Stimulated activated CD8-positive, alpha-beta memory T cell treated with anti-CD3 and anti-CD28 coated beads, Interleukin-15, amount 100 ng/mL, for 1 hour (primary cell): Measurements from ENCODE around the gene TPRG1L.

ENCODE experiments used
- DNase-seq: peaks from one replicate; pipeline ENCODE4 v3.0.0-alpha.2; 2020; ENCODE audit warnings: low read depth

The TPRG1L gene

GRCh38 chr1:3628445-3628844, 3.6 kb downstream of the TPRG1L start:
- DNase-seq: no peak

DNA sequence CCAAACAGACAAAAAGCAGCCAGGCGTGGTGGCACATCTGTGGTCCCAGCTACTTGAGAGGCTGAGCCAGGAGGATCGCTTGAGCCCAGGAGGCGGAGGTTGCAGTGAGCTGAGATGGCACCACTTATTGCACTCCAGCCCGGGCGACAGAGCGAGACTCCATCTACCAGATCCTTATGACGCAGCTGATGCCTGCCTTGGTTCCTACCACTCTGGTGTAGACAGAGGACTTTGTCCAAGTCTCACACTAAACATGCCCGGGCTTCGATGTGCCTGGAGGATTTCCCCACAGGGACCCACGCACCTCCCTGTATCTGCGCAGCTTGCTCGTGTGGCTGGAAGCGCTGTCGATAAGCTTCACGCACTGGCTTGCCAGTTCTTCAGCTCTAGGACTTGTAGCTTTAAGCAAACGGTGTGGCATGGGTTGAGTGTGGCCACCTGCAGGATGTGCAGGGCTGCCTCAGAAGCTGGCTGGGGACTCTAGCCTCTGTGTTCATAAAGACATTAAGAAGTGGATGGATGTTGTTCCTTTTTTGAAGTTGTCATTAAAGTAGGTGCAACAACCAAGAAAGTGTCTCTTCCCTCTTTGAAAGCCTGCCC, 4.8 kb downstream of the TPRG1L start:
- no peak for DNase-seq

- no peak for DNase-seq
These were observed 5.4 kb downstream of the TPRG1L start for GRCh38 chr1:3630161-3630611.

DNA sequence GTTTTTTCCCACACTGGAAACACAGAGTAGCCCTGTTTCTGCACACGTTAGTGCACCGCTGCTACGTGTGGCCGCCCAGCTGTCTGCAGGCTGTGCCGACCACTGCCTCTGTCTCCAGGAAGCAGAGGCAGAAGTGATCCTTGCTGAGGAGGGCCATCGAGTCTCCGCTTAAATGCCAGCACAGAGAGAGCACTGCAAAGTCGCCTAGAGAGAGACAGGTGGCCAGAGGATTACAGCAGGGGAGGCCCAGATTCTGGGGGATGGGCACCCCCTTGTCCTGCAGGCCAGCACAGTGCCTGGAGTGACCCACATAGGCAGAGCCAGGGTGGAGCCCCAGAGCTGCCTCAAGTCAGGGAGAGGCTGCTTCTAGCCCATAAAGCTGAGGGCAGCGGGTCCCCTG, 6.1 kb downstream of the TPRG1L start:
- no peak for DNase-seq

DNA sequence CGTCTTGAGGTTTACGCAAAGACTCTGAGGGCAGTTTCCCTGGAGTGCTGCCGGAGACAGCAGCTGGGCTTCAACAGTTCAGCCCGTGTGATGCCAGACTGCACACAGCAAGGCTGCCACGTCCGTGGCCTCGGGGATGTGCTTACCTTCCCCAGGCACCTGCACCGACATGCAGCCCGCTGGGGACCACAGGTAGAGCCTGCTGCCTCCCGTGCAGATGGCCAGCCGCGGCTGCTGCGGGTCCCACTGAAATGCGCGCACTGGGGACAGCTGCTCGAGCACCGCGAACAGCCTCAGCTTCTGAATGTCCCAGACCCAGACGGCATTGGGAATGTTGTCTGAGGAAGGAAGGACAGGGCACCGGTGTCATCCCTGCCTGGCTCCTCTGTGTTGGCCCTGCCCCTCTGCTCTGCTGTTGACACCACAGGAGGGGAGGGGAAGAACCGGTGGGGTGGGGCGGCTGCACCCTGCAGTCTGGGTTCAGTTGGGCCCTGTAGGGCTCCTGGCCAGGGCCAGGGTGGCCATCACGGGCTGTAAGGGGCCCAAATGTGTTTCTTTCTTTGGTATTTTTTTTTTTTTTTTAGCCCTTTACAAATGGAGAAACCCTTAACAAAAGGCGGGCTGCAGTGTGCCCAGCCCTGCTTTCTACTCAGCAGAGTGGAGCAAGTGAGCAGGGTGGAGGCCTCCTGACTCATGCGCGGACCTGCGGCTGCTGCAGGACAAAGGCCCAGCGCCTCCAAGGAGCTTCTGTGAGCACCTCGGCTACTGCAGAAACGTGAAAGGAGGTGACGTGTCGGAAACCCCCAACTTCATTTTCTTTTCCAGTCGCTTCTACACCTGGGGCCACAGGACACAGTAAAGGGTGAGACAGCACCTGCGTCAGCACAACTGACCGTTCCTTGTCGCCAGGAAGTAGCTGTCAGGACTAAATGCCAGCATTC, 6.8 kb downstream of the TPRG1L start:
- no peak for DNase-seq

DNA sequence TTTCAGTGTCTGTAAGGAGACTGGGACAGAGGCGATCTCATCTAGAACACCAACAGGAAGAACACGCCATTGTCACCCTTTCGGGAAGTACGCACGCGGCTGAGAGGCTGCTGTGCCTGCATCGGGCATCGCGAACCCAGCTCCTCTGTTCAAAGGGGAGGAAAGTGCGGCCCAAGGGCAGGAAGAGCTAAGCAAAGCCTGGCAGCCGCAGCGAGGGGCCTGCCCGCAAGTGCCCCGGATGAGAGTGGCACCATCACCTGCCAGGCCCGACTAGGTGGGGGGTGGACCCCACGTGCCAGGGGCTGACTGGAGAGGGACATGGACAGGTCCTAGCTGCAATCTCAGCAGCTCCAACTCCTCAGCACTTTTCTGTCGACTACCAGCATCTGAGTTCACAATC, 7.5 kb downstream of the TPRG1L start:
- DNase-seq: no peak

DNA sequence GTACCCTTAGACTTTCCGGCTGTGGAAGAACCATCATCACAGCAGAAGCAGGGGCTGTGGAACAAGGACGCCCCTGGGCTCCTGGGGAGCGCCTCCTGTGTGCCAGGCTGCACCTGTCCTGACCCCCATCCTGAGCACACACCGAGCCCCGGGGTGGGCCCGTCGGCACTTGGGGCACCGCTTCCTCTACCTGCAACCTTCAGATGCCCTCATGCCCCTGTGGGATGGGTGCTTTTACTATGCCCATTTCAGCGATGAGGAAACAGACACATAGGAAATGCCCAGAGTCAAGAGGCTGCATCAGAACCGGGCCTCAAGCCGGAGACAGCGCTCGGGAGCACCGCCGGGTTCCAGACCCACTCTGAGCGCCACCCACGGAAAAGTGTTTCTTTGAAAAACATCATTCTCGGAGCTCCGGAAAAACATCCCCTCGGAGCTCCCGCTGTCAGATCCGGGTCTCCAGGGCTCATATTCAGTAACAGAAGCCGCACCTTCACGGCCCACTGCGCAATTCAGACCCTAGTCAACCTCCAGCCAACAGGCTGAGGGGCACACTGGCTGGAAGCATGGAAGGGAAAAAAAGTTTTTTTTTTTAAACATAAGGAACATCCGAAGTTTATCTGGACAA, 8.0 kb downstream of the TPRG1L start:
- no peak for DNase-seq

GRCh38 chr1:3633344-3634058, 8.7 kb downstream of the TPRG1L start:
- no peak for DNase-seq

GRCh38 chr1:3634059-3634800, 9.4 kb downstream of the TPRG1L start:
- DNase-seq: no peak

DNA sequence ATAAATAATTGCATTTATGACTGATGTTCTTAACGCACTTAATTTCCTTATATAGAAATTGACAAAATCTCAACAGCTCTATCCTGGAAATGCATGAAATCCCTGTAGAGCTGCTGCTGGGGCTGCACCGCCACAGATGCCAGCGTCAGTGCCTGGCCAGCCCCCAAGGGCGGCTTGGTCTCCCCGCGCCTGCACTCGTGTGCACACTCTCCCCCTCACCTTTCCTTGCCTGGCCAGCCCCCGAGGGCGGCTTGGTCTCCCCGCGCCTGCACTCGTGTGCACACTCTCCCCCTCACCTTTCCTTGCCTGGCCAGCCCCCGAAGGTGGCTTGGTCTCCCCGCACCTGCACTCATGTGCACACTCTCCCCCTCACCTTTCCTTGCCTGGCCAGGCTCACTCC, 11.3 kb downstream of the TPRG1L start:
- no peak for DNase-seq

DNA sequence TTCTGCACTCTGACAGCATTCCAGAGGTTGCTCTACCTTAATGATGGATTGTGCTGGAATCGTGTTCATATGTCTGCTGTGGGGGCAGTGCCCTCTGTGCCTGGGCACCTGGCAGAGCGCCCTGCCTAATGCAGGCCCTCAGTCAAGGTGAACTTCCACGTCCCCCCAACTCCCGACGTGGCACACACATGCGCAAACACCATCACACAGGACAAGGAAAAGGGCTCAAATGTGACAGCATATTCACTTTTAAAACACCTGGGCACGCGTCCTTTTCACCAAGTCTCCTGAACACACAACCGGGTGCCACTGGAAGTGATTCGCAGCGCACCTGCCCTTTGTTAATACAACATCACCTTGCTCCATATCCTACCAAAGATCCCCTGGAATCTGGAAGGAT, 11.7 kb downstream of the TPRG1L start:
- DNase-seq: no peak

DNA sequence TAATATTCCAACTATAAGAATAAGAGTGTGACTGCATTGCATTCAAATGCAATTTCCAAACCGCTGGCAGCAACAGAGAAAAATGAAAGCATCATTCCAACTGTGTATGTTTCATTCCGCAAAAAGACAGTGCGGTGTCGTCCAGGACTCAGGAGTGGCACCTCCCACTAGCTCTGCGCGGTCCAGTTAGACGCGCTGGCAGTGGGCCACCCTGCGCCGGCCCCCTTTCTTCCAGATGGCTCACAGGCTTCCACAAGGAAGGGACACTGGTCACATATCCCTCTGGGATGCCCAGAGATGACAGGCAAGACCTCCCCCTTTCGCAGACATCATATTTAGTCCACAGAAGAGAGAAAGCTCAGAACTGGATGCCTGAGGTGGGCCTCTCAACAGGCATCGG, 13.2 kb downstream of the TPRG1L start:
- no peak for DNase-seq

DNA sequence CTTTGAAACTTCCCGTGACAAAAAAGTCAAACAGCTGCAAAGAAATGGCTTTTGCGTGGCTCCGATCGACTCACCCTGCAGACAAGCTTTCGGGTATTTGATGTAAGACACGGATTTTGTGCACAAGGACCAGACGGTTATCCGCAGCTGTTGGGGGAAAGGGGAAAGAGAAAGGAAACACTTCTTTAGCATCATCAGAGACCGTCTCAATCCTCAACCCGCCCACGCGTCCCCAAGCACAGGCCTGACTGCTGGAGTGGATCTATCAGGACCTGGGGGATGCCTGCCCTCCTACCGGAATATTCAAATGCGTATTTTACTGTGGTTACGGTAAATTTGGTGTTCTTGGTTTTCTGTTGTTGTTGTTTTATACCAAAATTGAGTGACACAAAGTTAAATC, 13.9 kb downstream of the TPRG1L start:
- DNase-seq: no peak

- DNase-seq: no peak
These were observed 14.6 kb downstream of the TPRG1L start for GRCh38 chr1:3639397-3639911.

GRCh38 chr1:3640121-3640837, 15.5 kb downstream of the TPRG1L start:
- no peak for DNase-seq

DNA sequence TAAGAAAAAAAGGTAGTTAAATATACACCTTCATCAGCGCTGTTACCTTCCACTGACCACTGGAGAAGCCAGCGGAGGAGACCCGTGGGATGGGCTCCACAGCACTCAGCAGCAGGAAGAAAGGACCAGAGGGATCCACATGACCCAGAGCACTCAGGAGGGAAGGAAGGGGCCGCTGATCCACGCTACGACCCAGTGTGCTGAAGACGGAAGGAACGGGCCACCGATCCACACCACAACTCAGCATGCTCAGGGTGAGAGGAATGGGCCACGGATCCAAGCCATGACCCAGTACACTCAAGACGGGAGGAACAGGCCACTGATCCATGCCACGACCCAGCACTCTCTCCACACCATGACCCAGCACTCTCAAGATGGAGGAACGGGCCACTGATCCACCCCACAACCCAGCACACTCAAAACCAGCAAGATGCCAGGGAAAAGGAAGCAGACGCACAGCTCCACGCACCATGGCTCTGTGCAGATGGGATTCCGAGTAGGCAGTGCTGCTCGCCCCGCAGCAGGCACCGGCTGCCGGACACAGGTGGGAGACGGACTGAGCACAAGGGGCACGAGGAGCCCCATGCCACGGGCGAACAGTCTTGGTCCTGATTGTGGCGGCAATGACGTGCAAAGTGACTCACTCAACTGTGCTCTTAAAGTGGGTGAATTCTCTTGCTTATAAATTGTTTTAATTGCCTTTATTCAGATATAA, 16.4 kb downstream of the TPRG1L start:
- no peak for DNase-seq

DNA sequence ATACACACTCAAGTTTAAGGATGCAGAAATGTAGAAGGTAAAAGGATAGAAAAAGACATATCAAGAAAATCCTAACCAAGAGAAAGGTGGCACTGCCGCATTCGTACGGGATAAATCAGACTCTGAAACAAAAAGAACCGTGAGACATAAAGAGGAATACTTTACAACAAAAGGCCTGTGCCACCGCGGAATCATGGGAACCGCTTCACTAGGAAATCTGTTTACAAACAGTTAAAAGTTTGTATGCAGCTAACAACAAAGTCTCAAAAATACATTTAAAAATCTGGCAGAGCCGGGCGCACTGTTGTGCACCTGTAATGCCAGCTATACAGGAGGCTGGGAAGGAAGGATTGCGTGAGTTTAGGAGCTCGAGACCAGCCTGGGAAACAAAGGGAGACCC, 17.0 kb downstream of the TPRG1L start:
- DNase-seq: no peak

DNA sequence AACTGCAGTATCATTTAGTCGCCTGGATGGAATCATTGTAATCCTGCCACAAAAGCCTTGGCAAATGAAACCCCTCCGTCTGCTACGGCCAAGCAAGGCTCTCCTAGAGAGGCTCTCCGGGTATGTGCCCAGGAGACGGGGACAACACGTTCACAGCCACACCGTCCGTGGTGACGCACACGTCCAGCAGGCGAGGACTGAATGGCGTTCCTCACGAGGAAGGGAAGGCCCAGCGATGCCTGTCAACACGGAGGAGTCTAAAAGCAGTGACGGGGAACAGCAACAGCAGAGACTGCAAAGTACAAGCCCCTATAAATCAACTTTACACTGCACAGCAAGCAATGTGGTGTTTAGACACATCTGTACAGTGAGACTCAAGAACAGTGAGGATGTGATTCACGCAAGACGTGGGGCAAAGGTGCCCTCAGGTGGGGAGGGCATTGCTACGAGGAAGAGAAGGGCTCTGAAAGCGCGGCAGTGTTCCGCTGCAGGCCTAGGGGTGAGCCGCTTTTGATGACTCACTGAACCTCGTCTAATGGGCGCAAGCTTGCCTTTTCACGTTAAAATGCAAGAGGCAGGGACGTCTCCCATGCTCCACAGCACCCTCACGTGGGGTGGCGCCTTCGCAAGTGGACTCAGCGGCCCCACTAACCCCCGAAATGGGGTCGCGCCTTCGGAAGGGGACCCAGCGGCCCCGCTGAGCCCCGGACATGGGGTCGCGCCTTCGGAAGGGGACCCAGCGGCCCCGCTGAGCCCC, 18.3 kb downstream of the TPRG1L start:
- DNase-seq: no peak

GRCh38 chr1:3644273-3644672, 19.5 kb downstream of the TPRG1L start:
- DNase-seq: no peak
